Panc1 (cell line): ENCODE results near the gene MYH13.

ENCODE experiments used
- POLR2AphosphoS5 ChIP-seq: IDR thresholded peaks from 2 replicates; pipeline ENCODE4 v1.6.1; 2012; ENCODE audit warnings: mild to moderate bottlenecking, low read depth, low read length, moderate library complexity
- SIN3A ChIP-seq: IDR thresholded peaks from 2 replicates; pipeline ENCODE4 v1.6.1; 2012; ENCODE audit warnings: low read depth, mild to moderate bottlenecking, low read length, moderate library complexity, borderline replicate concordance; ENCODE audit not compliant: insufficient read depth
- TCF7L2 ChIP-seq: IDR thresholded peaks from 2 replicates; pipeline ENCODE4 v1.6.1; 2011; ENCODE audit warnings: mild to moderate bottlenecking, low read depth, low read length, inconsistent platforms
- TF ChIP-seq, protein P1 (sequence below): fragments of 450-650 bp; IDR thresholded peaks from 2 replicates; pipeline ENCODE4 v1.5.1; 2017; ENCODE audit warnings: mild to moderate bottlenecking

DNA sequence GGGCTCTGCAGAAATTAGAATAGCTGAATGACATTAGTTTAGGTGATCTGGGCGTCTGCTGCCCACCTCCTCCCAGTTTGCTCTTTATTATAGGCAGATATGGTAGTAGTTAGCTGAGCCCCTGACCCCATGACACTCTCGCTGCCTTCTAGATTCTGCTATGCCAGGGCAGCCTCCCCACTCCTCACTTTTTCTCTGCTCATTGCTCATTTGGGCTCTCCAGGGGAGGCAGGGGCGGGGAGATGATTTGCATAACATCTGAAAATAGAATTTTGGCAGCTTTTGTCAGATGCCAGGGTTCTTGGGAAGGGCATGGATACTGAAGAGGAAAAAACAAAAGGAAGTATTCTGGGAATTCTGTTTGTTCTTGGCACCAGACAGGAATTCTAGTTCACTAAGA lies 96.4 kb downstream of the MYH13 start:
- TF ChIP-seq, protein P1, sequence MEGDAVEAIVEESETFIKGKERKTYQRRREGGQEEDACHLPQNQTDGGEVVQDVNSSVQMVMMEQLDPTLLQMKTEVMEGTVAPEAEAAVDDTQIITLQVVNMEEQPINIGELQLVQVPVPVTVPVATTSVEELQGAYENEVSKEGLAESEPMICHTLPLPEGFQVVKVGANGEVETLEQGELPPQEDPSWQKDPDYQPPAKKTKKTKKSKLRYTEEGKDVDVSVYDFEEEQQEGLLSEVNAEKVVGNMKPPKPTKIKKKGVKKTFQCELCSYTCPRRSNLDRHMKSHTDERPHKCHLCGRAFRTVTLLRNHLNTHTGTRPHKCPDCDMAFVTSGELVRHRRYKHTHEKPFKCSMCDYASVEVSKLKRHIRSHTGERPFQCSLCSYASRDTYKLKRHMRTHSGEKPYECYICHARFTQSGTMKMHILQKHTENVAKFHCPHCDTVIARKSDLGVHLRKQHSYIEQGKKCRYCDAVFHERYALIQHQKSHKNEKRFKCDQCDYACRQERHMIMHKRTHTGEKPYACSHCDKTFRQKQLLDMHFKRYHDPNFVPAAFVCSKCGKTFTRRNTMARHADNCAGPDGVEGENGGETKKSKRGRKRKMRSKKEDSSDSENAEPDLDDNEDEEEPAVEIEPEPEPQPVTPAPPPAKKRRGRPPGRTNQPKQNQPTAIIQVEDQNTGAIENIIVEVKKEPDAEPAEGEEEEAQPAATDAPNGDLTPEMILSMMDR, result no peak
- TF ChIP-seq POLR2AphosphoS5 (no peak), SIN3A (no peak), TCF7L2 (no peak)
